Ammon's horn (tissue), 1 donor: ENCODE data around the gene SPECC1L.

Experiments used
- DNase-seq: peaks from one replicate; pipeline ENCODE4 v3.0.0-alpha.2; 2016; ENCODE audit warnings: low spot score

Gene SPECC1L

GRCh38 chr22:24430431-24431308 is 160.0 kb downstream of the SPECC1L start:
- no peak for DNase-seq

- no peak for DNase-seq
These were observed 160.8 kb downstream of the SPECC1L start for GRCh38 chr22:24431309-24432034.

GRCh38 chr22:24432059-24432853 is 161.6 kb downstream of the SPECC1L start:
- DNase-seq, result peak; percentile 46

- DNase-seq, result no peak
These were observed 162.6 kb downstream of the SPECC1L start for GRCh38 chr22:24433001-24433827.

- DNase-seq, result no peak
These were observed 163.3 kb downstream of the SPECC1L start for GRCh38 chr22:24433828-24434470.

- DNase-seq, result no peak
These were observed 164.1 kb downstream of the SPECC1L start for GRCh38 chr22:24434471-24435322.

GRCh38 chr22:24435323-24435645 is 164.7 kb downstream of the SPECC1L start:
- no peak for DNase-seq

- DNase-seq, result no peak
These were observed 165.3 kb downstream of the SPECC1L start for GRCh38 chr22:24435861-24436371.

- DNase-seq, result no peak
These were observed 165.9 kb downstream of the SPECC1L start for GRCh38 chr22:24436553-24436952.

GRCh38 chr22:24437091-24437490 is 166.5 kb downstream of the SPECC1L start:
- DNase-seq, result no peak

GRCh38 chr22:24437741-24438328 is 167.2 kb downstream of the SPECC1L start:
- DNase-seq, result no peak

GRCh38 chr22:24440270-24440717 is 169.7 kb downstream of the SPECC1L start:
- no peak for DNase-seq

GRCh38 chr22:24440718-24441405 is 170.2 kb downstream of the SPECC1L start:
- DNase-seq, result no peak

- DNase-seq, result no peak
These were observed 171.0 kb downstream of the SPECC1L start for GRCh38 chr22:24441406-24442351.

- DNase-seq, result no peak
These were observed 171.7 kb downstream of the SPECC1L start for GRCh38 chr22:24442352-24442744.

- no peak for DNase-seq
These were observed 173.0 kb downstream of the SPECC1L start for GRCh38 chr22:24443668-24444067.

GRCh38 chr22:24444251-24444650 is 173.6 kb downstream of the SPECC1L start:
- DNase-seq, result no peak
